HG03108 (cell line): Measurements from ENCODE around the gene AOX1.
"Not testable (repeated sequence)": the region's sequence is repeated elsewhere in the genome, so short reads cannot be mapped to it uniquely, and the experiment has no call there.

Experiments
- ATAC-seq: cut with Tn5 transposase; IDR thresholded peaks from one replicate; pipeline ENCODE4 v1.9.1; 2021; ENCODE audit warnings: moderate library complexity; ENCODE audit not compliant: unreplicated experiment

Gene AOX1

GRCh38 chr2:200600549-200601225 lies 14.9 kb downstream of the AOX1 start:
- no peak for ATAC-seq

DNA sequence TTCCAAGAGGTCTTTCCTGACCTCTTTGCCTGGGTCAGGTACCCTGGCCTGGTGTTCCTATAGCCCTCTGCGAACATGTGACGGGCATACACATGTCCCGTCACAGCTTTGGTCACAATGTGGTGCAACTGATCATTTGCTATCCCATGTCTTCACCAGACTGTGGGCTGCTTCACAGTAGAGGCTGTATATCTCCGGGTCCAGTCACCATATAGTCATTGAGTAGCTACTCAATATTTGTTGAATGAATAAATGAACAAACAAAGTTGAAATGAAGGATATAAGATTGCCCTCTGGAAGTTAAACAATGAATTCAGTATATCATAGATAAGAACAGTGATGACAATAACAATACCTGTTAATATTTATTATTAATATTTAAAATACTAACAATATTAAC lies 16.8 kb downstream of the AOX1 start:
- no peak for ATAC-seq

DNA sequence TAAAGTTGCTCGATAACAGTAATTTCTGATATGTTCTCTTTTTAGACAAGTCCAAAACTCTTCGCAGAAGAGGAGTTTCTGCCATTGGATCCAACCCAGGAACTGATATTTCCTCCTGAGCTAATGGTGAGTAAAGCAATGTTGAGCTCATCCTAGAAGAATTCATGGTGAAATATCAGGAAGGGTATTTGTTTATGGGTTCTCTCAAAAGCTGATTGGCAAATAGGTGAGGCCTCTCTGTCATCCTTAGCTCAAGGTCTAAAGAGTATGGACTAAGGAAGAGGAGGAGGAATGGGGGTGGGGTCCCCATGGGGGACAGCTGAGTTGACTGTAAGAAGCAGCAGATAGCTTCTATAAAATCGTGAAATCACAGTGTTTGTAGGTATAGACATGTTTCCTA lies 18.2 kb downstream of the AOX1 start:
- ATAC-seq, result no peak

GRCh38 chr2:200604571-200605255 lies 18.9 kb downstream of the AOX1 start:
- ATAC-seq, result no peak

- ATAC-seq, result no peak
Observed at GRCh38 chr2:200608341-200609027, 22.7 kb downstream of the AOX1 start.

DNA sequence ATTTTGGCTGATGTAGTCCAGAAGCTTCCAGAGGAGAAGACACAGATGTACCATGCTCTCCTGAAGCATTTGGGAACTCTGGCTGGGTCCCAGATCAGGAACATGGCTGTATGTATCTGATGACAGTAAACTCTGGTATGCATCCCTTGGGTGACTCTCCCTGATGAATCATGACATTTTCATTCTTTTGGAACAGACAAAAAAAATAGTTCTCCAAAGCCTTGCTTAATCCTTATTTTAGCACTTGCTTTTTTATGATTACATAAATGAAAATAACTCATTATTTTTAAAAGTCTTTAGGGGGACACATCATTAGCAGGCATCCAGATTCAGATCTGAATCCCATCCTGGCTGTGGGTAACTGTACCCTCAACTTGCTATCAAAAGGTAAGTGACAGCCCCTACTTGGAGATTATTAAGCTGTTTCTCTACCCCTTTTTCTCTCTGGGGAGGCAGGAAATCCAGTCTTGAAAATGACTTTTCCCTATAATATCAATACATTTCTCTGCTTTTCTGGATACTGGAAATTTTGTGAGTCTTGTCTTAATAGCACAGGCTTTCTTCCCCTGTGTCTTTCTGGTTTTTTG lies 23.3 kb downstream of the AOX1 start:
- no peak for ATAC-seq

GRCh38 chr2:200610217-200610616 lies 24.4 kb downstream of the AOX1 start:
- ATAC-seq, result not testable (repeated sequence)

GRCh38 chr2:200613692-200614091 lies 27.9 kb downstream of the AOX1 start:
- no peak for ATAC-seq

GRCh38 chr2:200614249-200614648 lies 28.4 kb downstream of the AOX1 start:
- no peak for ATAC-seq

- no peak for ATAC-seq
Observed at GRCh38 chr2:200615247-200615646, 29.4 kb downstream of the AOX1 start.

- ATAC-seq, result no peak
Observed at GRCh38 chr2:200616193-200616592, 30.4 kb downstream of the AOX1 start.

GRCh38 chr2:200616656-200617055 lies 30.8 kb downstream of the AOX1 start:
- no peak for ATAC-seq

DNA sequence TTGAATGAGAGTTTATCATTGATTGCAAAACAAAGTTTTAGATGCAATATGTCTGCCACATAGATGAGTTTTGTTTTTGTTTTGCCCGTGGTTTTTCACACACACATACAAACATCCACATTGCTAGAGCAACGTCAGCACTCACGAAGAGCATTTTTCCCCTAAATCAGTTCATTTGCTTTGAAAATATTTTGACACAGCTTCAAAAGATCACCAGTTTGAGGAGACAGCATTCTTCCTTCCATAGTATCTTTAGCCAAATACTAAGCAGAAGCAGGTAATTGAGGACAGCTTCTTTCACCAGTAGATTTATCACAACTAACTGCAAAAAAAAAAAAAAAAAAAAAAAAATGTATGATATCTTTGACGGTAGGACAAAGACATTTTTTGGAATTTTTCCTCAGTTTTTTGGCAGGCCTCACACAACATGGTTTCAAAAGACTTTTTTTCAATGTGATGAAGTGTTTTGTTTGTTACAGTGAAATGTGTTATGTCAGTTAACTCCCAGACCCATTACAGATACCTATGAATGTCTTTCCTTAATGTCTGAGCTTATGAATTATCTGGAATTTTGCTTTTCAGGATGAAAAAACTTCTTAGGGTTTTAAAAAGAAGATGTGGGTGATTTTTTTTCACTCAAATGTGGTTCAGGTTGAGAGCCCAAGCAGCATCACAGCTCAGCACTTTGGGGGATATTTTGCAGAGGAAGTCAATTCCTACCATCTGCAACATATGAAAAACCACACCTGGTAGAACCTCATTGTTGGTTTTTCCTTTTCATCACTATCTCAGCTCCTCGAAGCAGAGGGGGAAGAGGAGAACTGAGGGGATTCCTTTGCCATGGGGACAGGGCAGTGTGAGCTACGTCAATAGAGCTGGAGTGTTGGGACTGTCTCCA lies 31.6 kb downstream of the AOX1 start:
- no peak for ATAC-seq

DNA sequence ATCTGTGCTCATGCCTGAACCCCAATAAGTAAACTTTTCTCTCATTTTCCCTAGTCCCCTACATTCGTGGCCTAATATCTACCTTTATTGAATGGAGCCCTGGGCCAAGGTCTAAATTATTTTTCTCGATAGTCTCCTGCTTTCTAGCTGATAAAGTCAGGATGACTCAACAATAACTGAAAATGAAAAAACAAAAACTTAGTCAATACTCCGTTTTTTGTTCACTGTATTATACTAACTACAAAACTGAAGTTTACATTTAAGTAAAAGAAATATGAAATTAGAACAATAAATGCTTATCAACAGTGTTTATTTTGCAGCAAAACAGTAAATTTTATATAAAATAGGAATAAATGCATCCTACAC lies 32.2 kb downstream of the AOX1 start:
- no peak for ATAC-seq

DNA sequence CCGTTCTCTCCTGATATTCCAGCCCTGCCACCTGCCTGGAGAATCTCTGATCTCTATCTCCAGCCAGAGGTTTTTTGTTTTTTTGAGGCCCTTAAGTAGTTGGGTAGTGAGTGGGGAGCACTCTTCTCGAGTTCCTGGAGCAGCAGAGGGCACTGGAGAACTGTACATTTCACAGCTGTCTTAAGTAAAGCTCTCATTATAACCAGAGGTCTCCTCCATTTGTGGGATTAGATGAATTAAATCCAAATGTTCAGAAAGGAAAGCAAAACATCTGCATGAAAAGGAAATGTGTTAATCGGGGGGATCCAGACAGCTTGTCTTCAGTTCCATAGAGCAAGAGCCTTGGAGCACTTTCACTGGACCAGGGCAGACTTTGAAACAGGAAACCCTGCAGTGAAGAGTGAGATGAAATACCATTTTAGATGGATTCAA lies 32.8 kb downstream of the AOX1 start:
- ATAC-seq, result no peak

DNA sequence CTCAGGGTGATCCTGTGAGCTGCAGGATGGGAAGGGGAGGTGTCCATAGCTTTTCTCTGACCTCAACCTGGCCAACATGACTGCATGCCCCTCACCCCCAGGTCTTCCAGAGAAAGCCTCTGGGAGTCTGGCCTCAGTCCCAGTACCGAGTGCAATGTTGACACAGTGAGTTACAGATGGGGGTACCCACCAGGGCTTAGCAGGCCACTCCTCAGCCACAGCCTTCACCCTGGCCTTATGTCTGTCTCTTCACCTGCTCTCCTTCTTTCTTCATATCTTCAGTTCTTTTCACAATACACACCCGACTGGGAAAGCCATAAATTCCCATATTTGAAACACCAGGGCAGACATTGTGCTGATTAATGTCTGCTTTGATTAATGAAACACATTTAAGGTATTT lies 33.5 kb downstream of the AOX1 start:
- no peak for ATAC-seq

GRCh38 chr2:200620606-200621390 lies 35.0 kb downstream of the AOX1 start:
- ATAC-seq, result no peak

- no peak for ATAC-seq
Observed at GRCh38 chr2:200622106-200622505, 36.3 kb downstream of the AOX1 start.

GRCh38 chr2:200624026-200624425 lies 38.2 kb downstream of the AOX1 start:
- no peak for ATAC-seq

DNA sequence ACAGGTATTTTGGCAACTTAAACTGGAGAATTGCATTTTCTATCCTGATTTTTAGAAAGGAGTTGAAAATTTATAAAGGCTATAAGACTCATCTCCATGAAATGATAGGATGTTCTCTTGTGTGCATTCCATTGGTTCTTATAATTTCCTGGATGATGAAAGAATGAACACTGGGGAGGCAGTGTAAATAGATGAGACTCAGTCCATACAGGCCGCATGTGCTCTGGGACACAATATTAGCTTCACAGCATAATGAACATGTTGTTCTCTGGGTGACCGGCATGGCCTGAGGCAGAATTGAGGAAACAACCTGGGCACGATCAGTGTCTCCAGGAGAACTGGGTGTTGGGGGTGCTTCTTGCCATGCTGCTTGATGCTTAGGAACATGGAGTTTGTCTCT lies 38.8 kb downstream of the AOX1 start:
- ATAC-seq, result no peak
